Mononuclear cell (primary cell): Measurements from ENCODE around the gene SREK1IP1. TPM values are rescaled to one million over a fixed set of nuclear protein-coding genes. Genes with fewer than 3 reads are reported as not detected.

Experiments
- H3K27me3 ChIP-seq: 2 replicates; pipeline ENCODE4 v1.6.0; 2011; ENCODE audit warnings: low read length, control low read depth; ENCODE audit not compliant: insufficient read depth
- H3K4me1 ChIP-seq: 2 replicates; pipeline ENCODE4 v1.5.1; 2011; ENCODE audit warnings: mild to moderate bottlenecking, low read length, control low read depth; ENCODE audit not compliant: insufficient read depth
- H3K4me3 ChIP-seq: 2 replicates; pipeline ENCODE4 v1.5.1; 2011; ENCODE audit warnings: mild to moderate bottlenecking, low read length, moderate library complexity
- H3K9me3 ChIP-seq: 2 replicates; pipeline ENCODE4 v1.5.1; 2011; ENCODE audit warnings: low read depth, mild to moderate bottlenecking, control low read depth, low read length
- total RNA-seq: library from RNA; depleted of rRNA; stranded (reverse); fragments of >200 nt; gene quantifications from one replicate; pipeline ENCODE4 v1.2.3, GENCODE V29; 2012

SREK1IP1 gene
- total RNA-seq, 1 donor: 12.6 TPM

DNA sequence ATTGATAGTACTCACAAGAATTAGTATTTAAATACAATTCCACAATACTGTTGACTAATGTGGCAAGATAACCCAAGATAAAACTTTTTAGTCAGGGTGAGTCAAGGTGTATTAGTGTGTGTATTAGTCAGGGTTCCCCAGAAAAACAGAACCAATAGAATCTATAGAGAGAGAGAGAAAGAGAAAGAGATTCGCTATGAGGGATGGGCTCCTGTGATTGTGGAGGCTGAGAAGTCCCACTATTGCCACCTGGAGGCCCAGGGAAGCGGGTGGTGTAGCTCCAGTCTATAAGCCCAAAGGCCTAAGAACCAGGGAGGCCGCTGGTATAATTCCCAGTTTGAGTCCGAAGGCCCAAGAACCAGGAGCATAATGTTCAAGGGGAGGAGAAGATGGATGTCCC, 88.2 kb downstream of the SREK1IP1 start:
- no peaks in the 10 kb centered on the region for H3K27me3 ChIP-seq
- no peaks in the 10 kb centered on the region for H3K4me1 ChIP-seq

DNA sequence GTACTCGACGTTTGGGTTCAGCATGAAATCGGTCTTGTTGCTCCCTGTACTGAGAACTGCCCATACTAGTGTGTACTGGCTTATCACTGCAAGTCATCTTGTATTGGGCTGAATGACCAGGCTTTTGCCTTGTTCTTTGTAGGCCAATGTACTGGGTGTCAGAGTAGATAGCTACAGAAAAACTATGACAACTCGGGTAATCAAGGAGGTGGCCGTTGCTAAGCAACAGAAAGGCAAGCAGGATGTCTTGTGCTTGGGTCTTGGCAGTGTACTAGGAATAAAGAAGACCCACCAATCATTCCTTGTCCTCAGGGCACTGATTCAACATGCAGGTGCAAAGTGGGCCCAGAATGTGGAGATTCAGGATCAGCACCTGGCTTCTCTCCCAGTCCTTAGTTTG, 90.1 kb downstream of the SREK1IP1 start:
- H3K27me3 ChIP-seq: no peaks in the 10 kb centered on the region

More for the DNA sequence above, 88.2 kb downstream of the SREK1IP1 start:
- H3K4me3 ChIP-seq: no peak overlapping the region
- H3K9me3 ChIP-seq: no peaks in the 10 kb centered on the region

DNA sequence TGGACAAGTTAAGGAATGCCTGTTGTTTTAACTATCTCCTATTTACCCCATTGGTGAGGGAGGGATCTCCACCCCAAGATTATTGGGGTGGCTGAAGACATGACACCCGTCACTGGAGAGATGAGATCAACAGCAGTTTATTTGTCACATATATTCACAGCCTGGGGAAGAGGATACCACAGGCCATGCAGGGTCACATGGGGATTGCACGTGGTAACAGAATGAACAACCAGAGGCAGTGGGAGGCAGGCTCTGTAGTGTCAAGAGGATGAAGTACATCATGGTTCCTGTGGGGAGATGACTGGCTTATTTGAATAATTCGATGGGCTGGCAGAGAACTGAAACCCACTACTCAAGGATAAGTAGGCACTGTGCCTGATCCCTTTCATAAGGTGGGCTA, 96.8 kb downstream of the SREK1IP1 start:
- Histone ChIP-seq H3K9me3 (no peaks in the 10 kb centered on the region), H3K27me3 (no peaks in the 10 kb centered on the region), H3K4me3 (no peak overlapping the region), H3K4me1 (no peaks in the 10 kb centered on the region)

More for the DNA sequence above, 90.1 kb downstream of the SREK1IP1 start:
- Histone ChIP-seq H3K4me1 (no peaks in the 10 kb centered on the region), H3K9me3 (no peaks in the 10 kb centered on the region), H3K4me3 (no peak overlapping the region)

DNA sequence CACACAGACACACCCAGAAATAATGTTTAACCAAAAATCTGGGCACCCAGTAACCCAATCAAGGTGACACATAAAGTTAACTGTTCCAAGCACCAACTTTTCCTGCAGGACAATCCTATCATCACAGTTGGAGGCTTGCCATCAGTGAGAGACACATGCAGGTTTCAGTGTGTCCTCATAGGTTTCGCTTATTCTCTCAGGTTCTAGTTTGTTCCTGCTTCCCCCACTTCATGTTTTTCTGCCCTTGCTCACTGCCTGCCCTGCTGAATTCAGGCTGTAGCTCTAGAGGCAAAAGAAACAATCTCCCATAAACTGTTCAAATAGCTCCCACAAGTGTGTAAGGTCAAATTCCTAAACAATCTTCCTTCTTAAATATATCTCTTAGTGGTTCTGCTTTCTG, 98.2 kb downstream of the SREK1IP1 start:
- no peaks in the 10 kb centered on the region for H3K9me3 ChIP-seq
- H3K4me3 ChIP-seq: no peak overlapping the region
- H3K27me3 ChIP-seq: no peaks in the 10 kb centered on the region
- H3K4me1 ChIP-seq: no peaks in the 10 kb centered on the region

Other genes starting within 250 kb of the SREK1IP1 start
- gene SHISAL2B, start 78.2 kb downstream of the SREK1IP1 start, total RNA-seq: not detected
- gene CWC27, start 239 bp upstream of the SREK1IP1 start, total RNA-seq: 19.2 TPM